Nephron progenitor cell (in vitro differentiated cells): ENCODE measurements around the gene DNAJC8.

Experiments
- DNase-seq: peaks from one replicate; pipeline ENCODE4 v3.0.0; 2021
- H3K27ac Mint-ChIP-seq: 2 replicates; pipeline ENCODE4 v1.8.0; 2021; ENCODE audit warnings: mild to moderate bottlenecking, moderate library complexity, mixed read lengths
- H3K27me3 Mint-ChIP-seq: 2 replicates; pipeline ENCODE4 v1.8.0; 2021; ENCODE audit warnings: mild to moderate bottlenecking, low read depth, mixed read lengths; ENCODE audit not compliant: poor library complexity
- H3K36me3 Mint-ChIP-seq: 2 replicates; pipeline ENCODE4 v1.8.0; 2021; ENCODE audit warnings: low read depth, mixed read lengths
- H3K4me1 Mint-ChIP-seq: 2 replicates; pipeline ENCODE4 v1.8.0; 2021; ENCODE audit warnings: mixed read lengths
- H3K4me3 Mint-ChIP-seq: 2 replicates; pipeline ENCODE4 v1.8.0; 2021; ENCODE audit warnings: mild to moderate bottlenecking, moderate library complexity, mixed read lengths
- H3K9me3 Mint-ChIP-seq: 2 replicates; pipeline ENCODE4 v1.8.0; 2021; ENCODE audit warnings: mild to moderate bottlenecking, moderate library complexity, mixed read lengths
- CTCF ChIP-seq: fragments of 200-600 bp; sonication (generic); IDR thresholded peaks from 2 replicates; pipeline ENCODE4 v1.5.0; 2021; ENCODE audit warnings: antibody characterized with exemption

The DNAJC8 gene

DNA sequence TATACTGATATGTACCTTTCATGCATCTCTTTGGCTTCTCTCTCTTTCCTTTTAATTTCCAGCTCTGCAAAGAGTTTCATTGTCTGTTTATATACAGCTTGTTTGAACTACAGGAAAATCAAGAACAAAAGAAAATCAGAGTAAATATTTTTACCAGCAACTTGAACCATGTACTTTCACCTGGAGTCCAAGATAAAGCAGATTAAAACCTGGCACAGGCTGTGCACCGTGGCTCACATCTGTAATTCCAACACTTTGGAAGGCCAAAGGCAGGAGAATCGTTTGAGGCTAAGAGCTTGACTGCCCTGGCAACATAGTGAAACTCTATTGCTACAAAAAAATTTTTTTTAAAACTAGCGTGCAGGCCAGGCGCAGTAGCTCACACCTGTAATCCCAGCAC lies 27.6 kb downstream of the DNAJC8 start:
- no peak for DNase-seq
- no peak for TF ChIP-seq CTCF
- Mint-ChIP-seq H3K27me3 (no peaks in the 10 kb centered on the region), H3K9me3 (no peaks in the 10 kb centered on the region), H3K27ac (no peak overlapping the region), H3K36me3 (peaks cover 44% of the 10 kb centered on the region), H3K4me1 (no peaks in the 10 kb centered on the region), H3K4me3 (no peak overlapping the region)

GRCh38 chr1:28200234-28200873 lies 32.5 kb downstream of the DNAJC8 start:
- Mint-ChIP-seq H3K4me1 (peaks cover 19% of the 10 kb centered on the region), H3K4me3 (no peak overlapping the region), H3K27me3 (no peaks in the 10 kb centered on the region), H3K27ac (no peak overlapping the region), H3K9me3 (no peaks in the 10 kb centered on the region), H3K36me3 (peaks cover 45% of the 10 kb centered on the region)
- no peak for DNase-seq
- no peak for TF ChIP-seq CTCF

GRCh38 chr1:28199328-28200233 lies 33.2 kb downstream of the DNAJC8 start:
- Mint-ChIP-seq H3K27ac (no peak overlapping the region), H3K27me3 (no peaks in the 10 kb centered on the region), H3K4me3 (no peak overlapping the region)

DNA sequence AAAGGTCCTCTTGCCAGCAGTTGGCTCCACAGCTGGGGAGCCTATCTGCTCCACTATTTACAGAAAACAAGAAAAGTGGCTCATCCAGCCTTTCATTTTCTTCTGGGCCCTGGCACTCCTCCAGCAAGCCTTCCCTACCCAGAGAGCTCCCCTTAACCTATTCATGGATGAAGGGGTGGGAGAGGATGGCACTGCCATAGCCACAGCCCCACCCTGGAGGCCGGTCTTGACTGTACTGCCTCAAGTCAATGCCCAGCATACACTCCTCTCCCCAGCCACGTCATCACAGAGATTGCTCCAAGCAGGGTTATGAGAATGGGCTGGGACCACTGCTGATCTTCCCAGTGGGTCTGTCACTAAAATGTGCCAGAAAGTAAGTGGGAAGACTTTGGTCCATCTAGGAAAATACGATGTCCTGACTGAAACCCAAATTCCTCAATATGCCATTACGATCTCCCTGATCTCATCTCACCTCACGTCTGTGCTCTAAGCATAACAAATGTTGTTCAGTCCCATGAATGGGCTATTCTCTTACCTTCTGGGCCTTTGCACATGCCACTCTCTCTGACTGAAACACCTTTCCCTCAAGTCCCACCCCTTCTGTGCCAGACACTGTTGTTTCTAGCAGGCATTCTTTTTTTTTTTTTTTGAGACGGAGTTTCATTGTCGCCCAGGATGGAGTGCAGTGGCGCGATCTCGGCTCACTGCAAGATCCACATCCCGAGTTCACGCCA lies 35.0 kb downstream of the DNAJC8 start:
- Mint-ChIP-seq H3K4me1 (peaks cover 24% of the 10 kb centered on the region), H3K27ac (no peak overlapping the region), H3K9me3 (no peaks in the 10 kb centered on the region), H3K36me3 (peaks cover 28% of the 10 kb centered on the region), H3K4me3 (no peak overlapping the region), H3K27me3 (no peaks in the 10 kb centered on the region)
- TF ChIP-seq CTCF = no peak
- no peak for DNase-seq

More at GRCh38 chr1:28199328-28200233, 33.2 kb downstream of the DNAJC8 start:
- Mint-ChIP-seq H3K4me1 (peaks cover 19% of the 10 kb centered on the region), H3K9me3 (no peaks in the 10 kb centered on the region), H3K36me3 (peaks cover 38% of the 10 kb centered on the region)
- no peak for TF ChIP-seq CTCF
- no peak for DNase-seq

DNA sequence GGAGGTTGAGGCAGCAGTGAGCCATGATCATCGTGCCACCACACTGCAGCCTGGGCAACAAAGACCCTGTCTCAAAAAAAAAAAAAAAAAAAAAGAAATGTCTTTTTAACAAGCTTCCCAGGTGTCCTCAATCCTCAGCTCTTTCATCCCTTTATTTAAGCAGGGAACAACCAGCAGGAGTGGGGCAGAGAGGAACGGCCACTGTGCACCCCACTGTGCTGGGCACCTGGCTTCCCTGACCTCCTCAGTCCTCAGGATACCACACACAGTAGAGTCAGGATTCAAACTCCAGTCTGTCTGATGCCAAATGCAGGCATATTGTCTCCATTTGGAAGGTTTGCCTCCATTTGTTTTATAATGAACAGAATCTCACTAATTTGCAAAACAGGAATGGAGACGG lies 36.5 kb downstream of the DNAJC8 start:
- H3K27me3 Mint-ChIP-seq = no peaks in the 10 kb centered on the region
- no peak overlapping the region for H3K4me3 Mint-ChIP-seq
- no peak for TF ChIP-seq CTCF
- H3K36me3 Mint-ChIP-seq = peaks cover 25% of the 10 kb centered on the region
- no peaks in the 10 kb centered on the region for H3K9me3 Mint-ChIP-seq
- H3K4me1 Mint-ChIP-seq = peaks cover 27% of the 10 kb centered on the region
- H3K27ac Mint-ChIP-seq = peak overlapping the region; percentile 53
- no peak for DNase-seq
